Embryonic facial prominence (tissue), 1 donor: ENCODE measurements around the gene NFATC2.
A peak's percentile ranks its signal among the peaks of the same experiment; 100 is the strongest.
"Not testable (repeated sequence)": the region's sequence is repeated elsewhere in the genome, so short reads cannot be mapped to it uniquely, and the experiment has no call there.

ENCODE experiments used
- DNase-seq: peaks from one replicate; pipeline ENCODE4 v3.0.0-alpha.2; 2016; ENCODE audit errors: extremely low spot score

Gene NFATC2

DNA sequence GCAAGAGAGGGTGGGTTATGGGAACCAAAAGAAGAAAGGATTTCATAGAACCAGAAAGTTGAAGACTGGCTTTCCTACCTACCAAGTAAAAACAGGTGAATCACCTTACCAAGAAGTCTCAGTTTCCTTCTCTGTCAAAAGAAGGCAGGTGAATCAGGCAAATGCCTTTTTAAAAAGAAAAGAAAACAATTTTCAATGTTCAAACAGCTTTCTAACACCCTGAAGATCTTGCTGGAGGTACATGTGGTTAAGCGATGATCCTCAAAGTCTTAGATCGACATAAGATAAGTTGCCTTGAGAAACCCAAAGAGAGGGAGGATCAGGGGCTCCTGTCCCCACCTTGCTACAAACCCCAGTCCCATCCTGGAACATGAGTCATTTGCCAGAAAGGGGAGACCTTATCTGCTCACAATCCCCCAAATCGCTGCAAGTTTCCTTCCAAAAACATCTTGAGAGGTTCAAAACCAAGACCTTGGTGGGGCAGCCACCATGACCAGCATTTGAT lies 71.6 kb downstream of the NFATC2 start:
- no peak for DNase-seq

DNA sequence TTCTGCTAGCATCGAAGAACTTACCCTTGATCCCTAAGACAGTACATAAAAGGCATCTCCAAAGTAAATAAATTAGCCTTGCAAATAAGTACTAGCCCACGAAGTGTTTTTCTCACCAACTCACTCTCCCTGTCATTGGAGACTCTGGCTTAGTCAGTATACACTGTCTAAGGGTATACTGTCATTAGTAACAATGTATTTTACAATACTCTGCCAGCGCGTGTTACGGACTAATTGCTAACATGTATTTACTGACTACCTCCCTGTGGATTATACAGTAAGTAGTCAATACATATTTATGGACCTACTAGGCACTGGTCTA lies 72.1 kb downstream of the NFATC2 start:
- no peak for DNase-seq

DNA sequence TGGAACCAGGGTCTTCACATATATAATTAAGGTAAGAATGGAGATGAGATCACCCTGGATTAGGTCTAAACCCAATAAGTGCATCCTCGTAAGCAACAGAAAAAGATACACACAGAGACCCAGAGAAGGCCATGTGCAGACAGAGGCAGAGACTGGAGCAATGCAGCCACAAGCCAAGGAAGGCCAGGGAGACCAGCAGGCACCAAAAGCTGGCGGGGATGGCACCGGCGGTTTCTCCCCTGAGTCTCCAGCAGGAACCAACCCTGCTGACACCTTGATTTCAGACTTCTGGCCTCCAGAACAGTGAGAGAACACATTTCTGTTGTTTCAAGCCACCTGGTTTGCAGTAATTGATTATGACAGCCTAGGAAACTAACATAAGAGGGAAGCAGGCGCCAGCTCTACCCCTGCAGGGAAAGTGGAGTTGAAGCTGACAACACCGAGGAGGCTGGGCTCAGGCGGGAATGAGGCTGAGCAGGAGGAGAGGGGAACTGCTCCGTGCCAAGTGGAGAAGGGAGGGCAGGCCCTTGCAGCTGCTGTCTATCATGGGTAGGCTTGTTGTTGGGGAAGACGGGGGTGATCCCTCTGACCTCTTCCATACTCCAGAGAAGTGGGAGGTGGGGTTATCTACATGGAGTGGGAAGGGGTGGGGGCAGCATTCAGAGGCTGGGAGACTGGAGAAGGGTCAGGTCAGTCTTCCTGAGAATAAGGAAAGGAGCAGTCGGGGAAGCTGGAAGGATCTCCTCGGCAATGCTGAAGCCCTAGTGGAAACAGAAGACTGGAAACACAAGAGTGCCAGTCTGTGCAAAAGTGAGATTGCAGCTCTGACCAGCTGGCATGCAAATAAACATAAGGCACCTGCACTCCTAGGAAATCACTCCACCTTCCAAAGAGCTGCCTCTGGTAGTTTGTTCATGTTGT lies 72.7 kb downstream of the NFATC2 start:
- no peak for DNase-seq

DNA sequence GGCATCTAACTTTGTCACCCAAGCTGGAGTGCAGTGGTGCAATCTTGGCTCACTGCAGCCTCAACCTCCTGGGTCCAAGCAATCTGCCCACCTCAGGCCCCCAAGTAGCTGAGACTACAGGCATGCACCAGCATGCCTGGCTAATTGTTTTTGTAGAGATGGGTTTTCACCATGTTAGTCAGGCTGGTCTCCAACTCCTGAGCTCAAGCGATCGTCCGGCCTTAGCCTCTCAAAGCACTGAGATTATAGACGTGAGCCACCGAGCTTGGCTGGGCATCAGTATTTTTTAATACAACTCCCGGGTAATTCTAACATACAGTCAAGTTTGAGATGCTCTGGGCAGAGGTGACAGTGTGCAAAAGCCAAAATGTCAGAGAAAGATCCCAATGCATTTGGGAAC lies 73.5 kb downstream of the NFATC2 start:
- no peak for DNase-seq

DNA sequence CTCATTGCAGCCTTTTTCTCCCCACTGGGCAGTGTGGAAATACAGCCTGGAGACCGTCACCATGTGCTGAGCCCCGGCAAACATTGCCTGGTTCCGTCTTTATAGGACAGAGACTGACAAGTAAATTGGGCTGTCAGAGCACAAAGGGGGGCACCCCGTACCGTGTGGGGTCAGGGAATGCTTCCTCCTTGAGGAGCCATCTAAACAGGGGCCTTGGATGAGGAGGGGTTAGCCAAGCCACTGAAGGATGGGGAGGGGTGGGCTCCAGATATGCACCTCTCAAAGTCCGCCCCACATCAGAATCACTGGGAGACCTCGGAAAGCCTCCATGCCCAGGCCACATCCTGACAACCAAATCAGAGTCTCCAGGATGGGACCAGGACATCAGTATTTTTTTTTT lies 73.9 kb downstream of the NFATC2 start:
- no peak for DNase-seq

DNA sequence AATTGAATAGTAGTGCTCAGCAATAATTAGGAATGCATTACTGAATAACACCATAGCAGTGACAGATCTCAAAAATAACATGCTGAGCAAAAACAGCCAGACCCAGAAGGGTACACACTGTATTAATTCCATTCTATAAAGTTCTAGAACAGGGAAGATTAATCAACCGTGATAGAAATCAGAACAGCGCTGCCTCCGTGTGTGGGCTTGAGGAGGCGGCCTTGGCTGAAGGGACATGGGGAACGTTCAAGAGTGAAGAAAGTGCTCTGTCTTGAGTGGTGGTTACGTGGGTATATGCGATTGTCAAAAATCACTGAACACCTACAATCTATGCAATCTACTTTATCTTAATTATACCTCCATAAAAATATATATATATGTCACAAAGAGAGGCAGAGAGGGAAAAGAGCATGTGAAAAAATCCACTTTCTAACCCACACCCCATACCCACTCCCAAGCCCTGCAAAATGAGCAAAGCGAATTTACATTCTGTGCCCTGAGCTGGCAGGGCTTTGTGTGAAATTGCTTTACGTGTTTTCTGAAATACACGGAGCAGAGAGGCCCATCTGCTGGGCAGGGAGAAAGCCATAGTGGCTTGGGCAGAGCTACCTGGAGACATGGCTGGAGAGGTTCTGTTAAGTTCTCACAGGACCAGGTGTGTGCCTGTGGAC lies 74.4 kb downstream of the NFATC2 start:
- no peak for DNase-seq

DNA sequence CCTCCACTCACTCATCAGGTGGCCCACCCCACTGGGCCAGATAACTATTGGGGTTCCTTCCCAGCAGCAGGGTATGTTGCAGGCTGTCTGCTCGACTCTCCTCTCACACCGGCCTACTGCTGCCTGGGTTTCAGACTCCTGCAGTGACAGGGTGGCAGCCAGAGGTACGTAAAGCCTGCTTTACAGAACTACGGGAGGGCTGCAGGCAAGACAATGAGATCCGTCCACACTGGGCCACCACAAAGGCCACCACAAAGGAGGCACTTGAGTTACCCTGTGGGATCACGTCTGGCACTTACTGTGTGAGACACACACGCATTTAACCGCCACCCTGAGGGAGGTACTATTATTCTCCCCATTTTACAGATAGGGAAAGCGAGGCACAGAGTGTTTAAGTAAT lies 78.5 kb downstream of the NFATC2 start:
- no peak for DNase-seq

DNA sequence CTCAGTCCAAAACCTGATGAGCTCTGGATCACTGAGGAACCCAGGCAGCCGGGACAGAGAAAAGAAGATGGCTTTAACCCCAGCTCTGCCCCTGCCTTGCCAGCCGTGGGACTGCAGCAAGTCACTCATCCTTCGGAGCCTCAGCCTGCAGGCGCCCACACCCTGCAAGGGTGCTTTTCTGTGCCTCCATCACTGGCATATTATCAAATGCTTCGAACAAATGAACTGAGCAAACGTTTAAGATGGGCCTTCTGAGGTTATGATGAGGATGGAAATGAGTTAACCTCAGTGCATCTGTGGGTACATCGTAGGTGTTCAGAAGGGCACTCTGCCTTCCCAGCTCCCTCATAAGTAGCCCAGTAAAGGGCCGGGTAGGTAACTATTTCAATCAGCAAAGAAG lies 79.0 kb downstream of the NFATC2 start:
- no peak for DNase-seq

DNA sequence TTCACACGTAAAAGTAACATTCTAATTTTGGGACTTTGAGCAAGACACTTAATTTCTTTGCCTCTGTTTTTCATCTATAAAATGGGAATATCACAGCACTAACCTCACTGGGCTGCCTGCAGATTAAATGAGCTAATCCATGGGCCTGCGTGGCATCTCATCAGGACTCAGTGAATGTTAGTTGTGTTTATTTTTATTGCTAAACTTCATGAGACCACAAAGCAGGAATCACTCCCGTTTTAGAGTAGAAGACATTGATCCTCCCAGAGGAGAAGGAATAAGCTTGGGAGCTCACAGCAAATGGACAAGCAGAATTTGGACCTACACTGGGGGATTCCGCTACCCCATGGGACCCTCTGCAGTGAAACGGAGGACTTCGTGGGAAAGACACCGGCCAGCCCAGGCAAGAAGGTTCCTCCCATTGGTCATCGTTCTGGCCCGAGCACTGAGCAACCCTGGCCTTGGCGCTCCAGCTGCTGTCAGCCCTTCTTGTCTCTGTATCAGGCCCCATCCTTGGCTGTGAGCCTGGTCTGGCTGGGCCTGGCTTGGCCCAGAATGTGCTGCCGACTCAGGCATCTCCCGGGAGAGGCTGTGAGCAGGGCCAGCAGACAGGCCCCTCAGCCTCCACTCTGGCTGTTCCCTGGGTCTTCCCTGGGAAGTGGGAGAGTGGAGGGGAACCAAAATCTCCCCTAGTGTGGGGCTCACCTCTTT lies 79.8 kb downstream of the NFATC2 start:
- DNase-seq = no peak

DNA sequence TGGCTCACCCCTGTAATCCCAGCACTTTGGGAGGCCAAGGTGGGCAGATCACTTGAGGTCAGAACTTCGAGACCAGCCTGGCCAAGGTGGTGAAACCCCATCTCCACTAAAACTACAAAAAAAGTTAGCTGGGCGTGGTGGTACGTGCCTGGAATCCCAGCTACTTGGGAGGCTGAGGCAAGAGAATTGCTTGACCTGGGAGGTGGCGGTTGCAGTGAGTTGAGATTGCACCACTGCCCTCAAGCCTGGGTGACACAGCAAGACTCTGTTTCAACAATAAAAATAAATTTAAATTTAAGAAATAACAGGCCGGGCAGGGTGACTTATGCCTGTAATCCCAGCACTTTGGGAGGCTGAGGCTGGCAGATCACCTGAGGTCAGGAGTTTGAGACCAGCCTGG lies 80.7 kb downstream of the NFATC2 start:
- DNase-seq = not testable (repeated sequence)

DNA sequence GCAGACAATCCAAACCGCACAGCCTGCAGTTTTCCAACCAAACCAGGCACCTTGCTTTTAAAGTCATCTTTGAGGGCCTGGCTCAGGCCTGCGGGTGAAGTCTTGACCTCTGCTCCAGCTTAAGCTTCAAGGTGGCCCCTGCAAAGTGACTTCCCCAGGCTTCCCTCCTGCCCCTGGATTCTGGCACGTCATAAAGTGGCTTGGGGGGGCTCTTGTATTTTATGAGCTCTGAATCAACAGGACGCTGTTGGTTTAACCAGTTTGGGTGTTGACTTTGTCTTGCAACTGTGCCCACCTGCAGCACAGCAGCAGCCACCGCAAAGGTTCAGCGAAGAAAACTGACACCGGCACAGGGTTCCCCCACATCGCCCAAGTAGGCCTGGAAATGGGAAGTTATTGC lies 81.2 kb downstream of the NFATC2 start:
- DNase-seq = no peak

DNA sequence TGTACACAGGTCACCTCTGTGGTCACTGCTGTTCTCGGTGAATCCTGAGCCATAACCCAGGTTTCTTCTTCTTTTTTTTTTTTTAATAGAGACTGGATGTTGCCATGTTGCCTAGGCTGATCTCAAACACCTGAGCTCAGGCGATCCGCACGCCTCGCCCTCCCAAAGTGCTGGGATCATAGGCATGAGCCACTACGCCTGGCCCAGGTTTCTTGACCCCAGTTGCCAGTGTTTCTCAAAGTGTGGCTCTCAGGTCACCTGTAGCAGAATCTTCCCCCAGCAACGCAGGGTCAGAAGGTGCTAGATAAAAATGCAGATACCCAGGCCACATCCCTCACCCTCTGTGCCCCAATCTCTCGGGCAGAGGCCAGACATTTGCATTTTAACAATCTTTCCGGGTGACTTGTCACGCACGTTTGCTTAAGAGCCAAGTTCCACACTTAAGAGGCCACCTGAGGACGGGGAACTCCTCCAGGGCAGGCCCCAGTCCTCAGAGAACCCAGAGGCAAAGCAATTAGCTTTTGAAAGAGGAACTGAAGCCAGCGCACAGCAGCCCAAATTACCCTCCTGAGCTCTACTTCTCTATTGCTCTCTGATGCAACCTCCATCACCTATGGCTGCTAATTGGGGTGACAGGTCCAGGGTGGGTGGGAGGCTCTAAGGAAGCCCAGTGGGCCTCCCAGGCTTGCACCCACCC lies 81.8 kb downstream of the NFATC2 start:
- no peak for DNase-seq

DNA sequence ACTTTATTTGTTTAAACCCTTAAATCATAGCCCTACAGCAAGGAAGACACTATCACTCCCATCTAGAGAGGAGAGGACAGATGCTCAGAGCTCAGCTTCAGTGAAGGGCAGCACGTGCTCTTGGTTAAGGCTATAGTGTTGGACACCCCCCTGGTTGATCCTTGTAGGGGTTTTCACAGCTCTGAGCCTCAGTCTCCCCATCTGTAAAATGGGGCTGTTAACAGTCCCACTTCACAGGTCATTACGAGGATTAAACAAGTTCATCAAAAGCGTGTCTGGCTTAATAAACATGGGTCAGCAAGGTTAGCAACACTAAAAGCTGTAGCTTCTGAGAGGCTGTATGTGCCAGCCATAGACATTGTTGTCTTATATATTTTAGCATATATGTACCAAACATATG lies 82.4 kb downstream of the NFATC2 start:
- DNase-seq = no peak

DNA sequence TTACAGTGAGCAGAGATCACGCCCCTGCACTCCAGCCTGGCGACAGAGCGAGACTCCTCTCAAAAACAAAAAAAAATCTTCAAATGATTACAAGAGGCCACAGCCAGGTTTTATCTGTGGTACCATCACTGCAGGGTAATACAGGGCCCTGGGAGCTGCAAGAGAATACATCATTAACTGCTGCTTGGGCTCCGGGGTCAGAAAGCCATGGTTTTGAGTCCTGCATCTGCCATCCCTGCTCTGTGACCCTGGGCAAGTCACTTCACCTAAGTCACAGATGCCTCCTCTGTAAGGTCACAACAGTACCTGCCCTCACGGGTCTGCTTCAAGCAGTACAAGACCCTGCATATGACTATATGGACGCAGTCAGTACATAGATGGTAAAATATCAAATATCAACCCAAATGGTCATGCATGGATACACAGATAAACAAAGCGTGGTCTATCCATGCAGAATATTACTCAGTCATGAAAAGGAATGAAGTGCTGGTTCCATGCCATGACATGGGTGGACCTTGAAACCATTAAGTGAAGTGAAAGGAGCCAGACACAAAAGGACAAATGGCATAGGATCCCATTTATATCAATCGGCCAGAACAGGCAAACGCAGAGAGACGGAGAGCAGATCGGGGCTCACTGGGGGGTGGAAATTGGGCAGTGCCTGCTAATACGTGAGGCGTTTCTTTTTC lies 83.6 kb downstream of the NFATC2 start:
- DNase-seq = no peak

DNA sequence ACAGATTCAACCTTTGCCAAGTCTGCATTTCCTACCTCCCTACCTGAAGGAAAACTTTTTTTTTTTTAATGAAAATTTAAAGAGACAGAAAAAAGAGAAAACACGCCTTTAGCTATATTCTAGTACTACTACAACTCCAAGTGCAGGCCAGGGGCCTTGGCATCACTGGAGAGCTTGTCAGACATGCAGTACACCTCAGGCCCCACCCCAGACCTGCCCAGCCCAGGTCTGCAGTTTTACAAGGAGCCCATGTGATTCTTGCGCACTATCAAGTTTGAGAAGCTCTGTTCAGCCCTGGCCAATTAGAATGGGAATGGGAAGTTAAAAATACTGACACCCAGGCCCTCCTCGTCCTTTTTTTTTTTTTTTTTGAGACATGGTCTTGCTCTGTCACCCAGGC lies 85.0 kb downstream of the NFATC2 start:
- no peak for DNase-seq

DNA sequence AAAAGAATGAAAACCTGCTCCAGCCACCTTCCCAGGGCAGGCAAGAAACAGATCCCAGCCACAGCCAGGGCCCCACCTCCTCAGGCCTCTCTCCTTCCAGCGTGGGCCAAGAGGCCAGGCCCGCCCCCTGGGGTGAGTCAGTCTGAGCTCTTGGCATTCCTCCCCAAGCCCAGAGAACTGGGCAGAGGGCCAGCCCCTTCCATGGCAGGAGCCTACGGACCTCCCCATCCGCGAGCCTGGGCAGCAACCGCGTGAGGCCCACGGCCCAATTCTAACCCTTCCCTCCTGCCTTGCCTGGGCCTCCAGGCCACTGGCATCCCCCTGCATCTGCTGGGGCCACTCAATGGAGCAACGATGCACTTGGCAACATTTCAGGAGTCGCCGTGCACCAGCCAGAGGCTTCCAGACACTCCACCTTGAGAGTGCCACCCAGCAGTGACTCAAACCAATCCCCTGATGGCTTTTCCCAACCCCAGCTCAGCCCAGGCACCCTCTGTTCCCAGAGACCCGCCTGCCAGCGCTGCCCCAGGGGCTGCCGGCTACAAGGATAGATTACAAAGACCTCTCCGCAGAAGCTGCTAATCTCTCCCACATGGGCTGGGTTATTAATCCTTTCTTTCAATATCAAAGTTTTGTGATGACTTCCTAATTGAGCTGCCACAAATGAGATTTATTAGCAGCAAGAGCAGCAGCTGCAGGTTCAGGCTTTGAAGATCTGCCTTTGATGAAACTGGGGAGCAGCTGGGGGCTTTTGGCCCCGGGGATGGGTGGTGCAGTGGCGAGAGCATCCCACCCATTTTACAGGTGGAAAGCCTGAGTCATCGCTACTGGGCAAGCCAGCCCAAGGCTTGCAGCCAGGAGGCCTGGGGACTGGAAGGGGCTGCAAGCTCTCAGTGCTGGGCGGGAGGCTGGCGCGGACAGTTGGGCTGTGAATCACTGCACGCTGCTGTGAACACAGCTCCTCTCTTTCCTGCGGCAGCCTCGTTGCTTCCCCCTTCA lies 85.7 kb downstream of the NFATC2 start:
- DNase-seq = peak; percentile 48

DNA sequence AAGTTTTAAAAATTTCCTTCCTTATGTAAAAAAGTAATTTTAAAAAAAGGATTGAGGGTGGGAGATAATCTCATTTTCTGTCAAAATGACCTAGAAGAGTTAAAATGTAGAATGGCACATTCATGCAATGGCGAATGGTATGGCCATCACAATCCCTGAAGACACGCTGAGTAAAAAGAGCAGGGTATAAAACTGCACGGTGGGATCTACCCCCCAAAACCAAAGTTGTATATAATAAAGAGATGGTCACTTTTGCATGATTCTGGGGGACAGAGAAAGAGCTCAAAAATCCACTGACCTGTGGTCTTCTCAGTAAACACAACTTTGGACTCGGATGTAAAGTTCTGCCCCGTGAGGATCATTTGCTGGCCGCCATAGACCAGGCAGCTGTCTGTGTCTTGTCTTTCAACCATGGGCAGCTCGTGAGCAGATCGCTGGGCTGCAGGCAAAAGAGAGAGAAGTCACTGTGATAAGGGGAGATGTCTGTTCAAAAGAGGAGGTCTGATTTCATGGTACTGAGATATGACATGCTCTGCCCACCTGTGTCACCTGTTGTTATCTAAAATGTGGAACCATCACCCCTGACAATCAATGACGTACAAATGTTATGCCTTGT lies 88.2 kb downstream of the NFATC2 start:
- no peak for DNase-seq

DNA sequence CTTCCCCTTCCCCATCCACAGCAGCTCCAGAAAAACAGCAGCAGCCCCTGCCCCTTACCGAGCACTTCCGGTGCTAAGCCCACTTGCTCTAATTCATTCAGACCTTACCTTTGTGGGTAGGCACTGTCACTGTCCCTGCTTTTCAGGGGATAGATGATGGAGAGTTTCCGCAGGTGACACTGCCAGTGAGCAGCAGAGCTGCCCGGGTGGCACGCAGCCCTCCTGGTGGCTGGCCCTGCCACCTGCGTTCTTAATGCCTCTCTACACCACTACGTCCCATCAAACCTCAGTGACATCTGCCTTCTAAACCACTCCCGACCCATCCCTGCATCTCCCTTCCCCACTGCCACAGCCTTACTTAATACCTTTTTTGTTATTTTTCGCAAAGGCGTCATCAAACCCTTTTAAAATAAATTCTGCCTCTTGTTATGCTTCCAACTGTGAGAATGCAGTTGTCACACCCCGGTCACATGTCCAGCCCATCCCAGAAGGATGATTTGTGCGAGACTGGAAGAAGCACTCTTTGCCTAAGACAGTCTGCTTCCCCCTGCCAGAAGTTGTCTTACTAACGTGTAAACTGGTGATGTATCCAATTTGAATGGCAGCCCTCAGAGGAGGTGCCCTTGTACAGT lies 89.7 kb downstream of the NFATC2 start:
- no peak for DNase-seq

DNA sequence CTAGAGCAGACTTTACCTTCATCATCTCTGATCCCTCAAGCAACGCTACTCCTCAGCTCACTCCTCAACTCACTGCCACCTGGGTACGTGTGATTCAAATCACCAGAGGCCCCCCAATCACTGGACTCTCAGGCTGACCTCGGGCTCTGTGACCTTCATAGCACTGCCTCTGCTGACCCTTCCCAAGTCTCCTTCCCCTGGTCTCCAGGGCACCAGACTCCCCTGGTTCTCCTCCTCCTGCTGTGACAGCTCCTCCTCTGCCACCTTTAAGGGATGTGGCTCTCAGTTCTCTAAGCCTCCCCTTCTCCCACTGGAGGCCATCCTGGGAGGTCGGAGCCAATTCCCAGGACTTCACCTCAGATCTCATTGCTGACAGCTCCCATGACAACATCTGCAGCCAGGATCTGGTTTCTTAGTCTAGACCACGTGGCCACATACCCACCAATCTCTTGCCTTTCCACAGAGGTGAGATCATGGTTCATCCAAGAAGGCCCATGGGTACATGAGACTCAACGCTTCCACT lies 90.4 kb downstream of the NFATC2 start:
- no peak for DNase-seq
